HG02852 (cell line): Measurements from ENCODE around the gene MYH13.

ENCODE experiments used
- ATAC-seq: cut with Tn5 transposase; IDR thresholded peaks from one replicate; pipeline ENCODE4 v1.9.1; 2021; ENCODE audit warnings: mild to moderate bottlenecking, moderate library complexity; ENCODE audit not compliant: unreplicated experiment

The MYH13 gene

DNA sequence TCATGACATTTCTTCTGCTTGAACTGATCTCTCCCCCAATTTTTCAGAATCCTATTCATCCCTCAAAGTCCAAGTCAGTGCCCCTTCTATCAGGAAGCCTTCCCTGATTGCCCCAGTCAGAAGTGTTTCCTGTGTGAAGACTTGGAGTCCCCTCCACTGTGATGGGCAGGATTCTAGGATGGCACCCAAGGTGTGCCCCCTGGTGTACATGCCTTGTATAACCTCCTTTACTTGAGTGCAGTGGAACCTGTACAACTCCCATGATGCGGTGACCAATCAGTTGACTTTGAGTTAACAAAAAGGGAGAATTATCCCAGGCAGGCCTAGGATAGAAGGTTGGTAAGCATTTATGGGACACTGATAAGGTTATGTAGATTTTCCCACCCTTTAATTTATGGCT, 23.4 kb downstream of the MYH13 start:
- ATAC-seq = no peak

DNA sequence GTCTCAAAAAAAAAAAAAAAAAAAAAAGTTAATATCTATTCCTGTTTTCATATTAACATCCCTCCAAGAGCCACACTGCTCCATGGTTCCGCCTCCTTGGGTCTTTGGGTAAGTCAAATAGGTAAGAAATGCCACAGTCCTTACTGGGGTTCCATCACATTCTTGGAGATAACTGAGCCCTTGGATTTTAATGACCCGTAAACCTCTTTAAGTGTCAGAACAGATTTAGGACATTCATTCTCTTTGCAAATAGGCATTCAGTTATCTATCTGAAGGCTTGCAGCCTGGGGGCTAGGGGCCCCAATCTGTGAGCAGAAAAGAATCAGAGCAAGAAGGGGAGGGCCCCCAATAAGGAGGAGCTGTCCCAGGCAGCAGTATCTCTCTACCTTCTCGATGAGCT, 28.0 kb downstream of the MYH13 start:
- ATAC-seq = no peak

DNA sequence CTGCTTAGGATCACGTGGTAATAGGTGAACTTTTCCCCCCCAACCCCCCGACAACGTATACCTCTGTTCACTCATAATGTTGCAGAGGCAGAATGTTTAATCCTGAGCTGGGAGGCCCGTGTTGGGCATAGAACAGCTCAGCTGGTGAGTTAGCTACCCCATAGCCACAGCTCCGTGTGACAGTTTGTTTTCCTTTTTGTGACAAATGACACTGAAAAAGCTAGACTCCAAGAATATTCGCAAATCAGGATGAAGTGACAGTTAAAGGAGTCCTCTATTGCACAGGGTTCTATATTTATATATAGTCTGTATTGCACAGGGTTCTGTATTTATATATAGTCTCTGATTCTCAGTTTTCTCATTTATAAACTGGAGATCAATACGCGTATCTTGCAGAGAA, 33.8 kb downstream of the MYH13 start:
- ATAC-seq = no peak

DNA sequence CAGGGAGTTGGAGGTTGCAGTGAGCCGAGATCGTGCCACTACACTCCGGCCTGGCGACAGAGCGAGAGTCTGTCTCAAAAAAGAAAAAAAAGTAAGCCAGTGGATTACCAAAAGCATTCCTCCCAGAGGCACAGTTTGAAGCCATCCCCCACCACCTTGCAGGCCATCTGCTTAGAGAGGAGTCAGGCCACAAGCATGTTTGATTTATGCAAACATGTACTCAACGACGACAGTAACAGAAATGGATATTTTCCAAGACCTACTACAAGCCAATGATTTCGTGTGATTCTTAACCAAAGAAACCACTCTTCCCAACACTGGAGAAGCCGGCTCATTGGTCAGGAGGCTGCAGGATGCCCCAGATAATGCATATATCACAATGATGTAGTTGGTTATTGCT, 34.8 kb downstream of the MYH13 start:
- no peak for ATAC-seq

DNA sequence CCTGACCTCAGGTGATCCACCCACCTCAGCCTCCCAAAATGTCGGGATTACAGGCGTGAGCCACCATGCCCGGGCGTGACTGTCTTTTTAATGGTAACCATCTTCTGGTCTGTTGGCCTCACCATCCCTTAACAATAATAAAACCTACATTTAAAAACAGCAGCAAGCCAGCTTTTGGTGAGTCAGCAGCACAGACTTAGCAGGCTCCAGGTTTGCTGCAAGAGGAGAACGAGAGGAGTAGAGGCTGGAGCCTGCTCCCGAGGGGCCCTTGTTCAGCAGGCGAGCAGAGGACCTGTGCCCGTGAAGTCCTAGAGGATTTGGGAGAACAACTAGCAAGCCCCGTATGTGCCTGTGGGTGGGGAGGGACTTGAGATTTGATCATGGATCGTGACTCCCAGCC, 35.7 kb downstream of the MYH13 start:
- ATAC-seq = no peak

DNA sequence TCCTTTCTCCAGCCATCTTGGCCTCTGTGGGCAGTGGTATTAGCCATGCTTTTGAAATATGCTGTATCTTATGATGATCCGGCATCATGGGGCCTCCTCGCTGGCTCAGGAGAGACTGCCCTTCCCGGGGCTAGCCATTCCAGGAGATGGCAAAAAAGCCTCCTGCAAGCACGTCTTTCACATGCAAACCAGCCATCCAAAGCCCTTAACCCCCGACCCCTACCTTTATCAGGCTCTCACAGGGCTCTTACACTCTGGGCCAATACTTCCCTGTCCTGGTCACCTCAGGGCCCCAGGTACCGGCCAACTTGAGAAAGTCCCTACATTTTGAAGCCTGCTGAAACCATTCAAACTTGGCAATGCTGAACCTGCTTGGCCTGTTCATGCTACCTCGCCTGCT, 36.4 kb downstream of the MYH13 start:
- no peak for ATAC-seq

DNA sequence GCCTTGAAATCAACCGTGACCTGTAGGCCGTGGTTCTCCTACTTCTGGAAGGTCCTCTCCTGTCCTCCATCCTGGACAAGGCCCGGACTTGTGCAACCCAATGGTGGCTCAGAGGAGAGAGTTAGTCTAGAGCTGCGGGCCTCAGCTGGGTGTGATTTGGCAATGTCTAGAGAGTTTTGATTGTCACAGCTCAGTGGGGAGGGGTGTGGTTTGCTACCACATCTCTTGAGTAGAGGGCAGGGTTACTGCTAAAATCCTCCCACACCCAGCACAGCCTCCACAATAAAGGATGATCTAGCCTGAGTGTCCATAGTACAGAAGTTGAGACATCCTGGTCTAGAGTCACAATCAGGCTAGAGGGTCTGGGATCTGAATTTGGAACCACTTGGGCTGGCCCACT, 40.3 kb downstream of the MYH13 start:
- ATAC-seq = no peak

DNA sequence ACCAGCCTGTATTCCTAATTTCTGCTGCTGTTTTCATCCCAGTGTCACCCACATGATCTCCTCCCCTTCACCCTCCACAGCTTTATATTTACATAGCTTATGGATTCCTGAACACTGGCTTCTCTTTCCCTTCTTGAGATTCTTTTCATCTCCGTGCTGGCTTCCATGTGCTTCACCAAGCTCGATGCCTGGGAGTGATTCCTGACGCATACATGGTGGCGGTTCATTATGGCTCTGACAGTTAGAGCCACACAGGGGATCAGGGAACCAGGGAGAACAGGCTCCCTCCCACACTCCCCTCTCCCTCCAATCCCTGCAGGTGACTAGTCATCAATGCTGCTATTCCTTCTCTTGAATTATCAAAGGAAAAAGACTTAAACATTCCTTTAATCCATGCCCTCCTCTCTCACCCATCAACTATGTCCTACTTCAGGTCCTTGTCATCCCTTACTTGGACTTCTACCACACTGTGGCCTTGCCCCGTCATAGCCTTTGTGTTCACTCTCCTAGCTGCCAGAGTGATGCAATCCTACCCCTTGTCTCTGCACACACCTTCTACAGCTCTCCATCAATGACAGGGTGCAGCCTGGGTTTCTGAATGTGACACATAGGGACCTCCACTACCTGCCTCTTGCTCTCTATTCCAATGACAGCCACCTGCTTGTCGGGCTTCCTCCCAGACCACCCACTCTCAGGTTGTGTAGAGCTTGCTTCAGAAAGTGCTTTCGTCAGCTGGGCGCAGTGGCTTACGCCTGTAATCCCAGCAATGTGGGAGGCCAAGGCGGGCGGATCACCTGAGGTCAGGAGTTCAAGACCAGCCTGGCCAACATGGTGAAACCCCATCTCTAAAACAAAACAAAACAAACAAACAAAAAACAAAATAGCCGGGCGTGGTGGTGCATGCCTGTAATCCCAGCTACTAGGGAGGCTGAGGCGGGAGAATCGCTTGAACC, 43.6 kb downstream of the MYH13 start:
- no peak for ATAC-seq

DNA sequence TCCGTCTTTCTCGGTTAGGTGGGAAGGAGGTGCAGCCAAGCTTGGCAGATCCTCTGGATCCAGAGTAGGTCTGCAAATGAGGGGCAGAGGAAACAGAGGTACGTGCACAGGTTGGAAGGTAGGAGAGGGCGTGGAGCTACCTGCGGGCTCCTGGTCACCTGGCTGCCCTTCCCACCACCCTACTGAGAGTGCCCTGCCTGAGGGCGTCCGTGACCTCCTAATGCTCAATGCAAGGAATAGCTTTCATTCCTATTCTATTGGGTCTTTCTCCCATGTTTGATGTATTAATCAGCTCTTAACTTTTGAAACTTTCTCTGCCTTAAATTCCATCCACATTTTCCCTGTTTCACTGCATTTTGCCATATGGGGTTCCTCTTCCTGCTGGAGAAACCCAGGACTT, 44.6 kb downstream of the MYH13 start:
- ATAC-seq = no peak

DNA sequence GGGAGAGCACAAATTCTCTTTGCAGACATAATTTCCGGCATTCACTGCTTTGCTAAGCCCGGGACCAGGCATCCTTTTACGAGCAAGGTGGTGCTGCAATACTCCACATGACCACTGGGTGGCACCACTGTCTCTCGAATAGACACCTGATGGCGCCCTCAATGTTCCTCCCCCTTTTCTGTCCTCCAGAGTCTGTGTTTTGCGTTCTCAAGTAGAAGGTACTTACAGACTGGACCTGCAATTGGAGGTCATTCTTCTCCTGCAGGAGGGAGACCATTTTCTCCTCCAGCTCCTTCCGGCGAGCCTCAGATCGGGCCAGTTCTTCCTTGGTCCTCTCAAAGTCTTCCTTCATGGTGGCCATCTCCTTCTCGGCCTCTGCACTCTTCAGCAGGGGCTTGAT, 45.2 kb downstream of the MYH13 start:
- no peak for ATAC-seq

DNA sequence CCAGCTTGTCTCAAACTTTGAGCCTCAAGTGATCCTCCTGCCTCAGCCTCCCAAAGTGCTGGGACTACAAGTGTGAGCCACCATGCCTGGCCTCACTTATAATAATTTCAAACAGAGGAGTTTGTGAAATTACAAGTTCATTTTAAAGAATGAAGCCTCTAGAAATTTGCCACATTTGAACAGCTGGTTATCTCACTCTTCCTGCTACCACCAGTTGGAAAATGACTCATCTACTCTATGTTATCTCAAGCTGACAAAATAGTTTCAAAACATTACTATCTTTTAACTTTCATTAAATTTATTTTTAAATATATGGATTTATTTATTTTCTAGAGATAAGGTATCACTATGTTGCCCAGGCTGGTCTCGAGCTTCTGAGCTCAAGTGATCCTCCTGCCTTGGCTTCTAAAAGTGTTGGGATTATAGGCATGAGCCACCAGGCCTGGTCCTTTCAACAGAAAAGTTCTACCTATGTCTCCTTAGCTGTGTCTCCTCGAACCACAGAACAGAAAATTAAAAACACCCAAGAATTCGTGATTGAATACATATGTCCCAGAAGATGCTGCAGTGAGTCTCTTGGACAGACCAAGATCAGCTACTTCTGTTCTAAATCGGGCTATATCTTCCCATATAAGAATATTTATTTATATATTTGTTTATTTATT, 47.6 kb downstream of the MYH13 start:
- ATAC-seq = no peak

DNA sequence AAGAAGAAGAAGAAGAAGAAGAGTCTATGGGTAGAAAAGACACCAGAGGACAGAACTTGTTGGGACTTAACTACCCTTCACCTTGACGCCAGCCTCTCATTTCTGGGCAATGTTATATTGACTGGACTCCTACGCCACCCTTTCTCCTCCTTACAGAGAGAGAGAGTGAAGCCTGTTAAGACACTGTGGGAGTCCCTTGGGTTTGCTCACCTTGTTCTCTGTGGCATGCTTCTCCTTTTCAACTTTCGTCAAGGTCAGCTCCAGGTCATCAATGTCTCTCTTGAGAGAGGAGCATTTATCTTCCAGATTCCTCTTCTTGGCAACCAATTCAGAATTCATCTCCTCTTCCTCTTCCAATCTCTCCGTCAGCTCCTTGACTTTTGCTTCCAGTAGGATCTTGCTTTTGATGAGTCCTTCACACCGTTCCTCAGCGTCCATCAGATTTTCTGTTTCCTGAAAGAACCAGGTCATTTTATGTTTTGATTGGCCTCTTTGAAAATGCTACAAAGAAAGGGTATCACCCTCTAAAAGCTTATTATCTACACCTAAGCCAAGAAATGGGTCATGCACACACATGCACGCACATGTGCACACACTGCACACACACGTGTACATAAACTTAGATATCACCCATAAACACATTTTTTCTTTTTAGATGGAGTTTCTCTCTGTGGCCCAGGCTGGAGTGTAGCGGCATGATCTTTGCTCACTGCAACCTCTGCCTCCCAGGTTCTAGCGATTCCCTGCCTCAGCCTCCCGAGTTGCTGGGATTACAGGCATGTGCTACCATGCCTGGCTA, 48.8 kb downstream of the MYH13 start:
- no peak for ATAC-seq

DNA sequence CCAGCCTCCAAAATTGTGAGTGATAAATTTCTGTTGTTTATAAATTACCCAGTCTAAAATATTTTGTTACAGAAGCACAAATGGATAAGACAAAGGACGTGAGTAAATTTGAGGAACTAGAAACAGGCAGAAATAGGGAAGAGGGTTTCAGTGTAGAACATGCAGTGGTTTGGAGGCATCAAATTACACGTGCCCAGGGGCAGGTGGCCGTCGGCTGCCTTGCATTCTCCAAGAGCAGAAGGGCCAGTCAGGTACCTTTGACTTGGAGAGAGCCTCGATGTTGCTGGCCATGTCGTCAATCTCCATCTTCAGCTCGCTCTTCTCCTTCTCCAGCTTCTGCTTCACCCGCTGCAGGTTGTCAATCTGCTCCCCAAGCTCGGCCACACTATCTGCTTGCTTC, 54.3 kb downstream of the MYH13 start:
- no peak for ATAC-seq

DNA sequence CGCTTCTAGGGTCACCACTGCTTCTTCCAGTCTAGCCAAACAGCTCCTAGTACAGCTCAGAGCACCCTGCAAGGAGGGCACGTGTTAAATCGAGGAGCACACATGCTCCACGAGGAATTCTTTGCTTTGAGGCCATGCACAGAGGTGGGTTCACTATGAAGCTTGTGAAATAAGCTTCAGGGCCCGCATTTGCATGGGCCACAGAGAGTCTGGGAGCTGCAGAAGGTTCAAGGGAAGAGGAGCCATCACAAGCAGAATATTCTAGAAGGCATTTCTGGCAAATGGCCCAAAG, 55.3 kb downstream of the MYH13 start:
- no peak for ATAC-seq

DNA sequence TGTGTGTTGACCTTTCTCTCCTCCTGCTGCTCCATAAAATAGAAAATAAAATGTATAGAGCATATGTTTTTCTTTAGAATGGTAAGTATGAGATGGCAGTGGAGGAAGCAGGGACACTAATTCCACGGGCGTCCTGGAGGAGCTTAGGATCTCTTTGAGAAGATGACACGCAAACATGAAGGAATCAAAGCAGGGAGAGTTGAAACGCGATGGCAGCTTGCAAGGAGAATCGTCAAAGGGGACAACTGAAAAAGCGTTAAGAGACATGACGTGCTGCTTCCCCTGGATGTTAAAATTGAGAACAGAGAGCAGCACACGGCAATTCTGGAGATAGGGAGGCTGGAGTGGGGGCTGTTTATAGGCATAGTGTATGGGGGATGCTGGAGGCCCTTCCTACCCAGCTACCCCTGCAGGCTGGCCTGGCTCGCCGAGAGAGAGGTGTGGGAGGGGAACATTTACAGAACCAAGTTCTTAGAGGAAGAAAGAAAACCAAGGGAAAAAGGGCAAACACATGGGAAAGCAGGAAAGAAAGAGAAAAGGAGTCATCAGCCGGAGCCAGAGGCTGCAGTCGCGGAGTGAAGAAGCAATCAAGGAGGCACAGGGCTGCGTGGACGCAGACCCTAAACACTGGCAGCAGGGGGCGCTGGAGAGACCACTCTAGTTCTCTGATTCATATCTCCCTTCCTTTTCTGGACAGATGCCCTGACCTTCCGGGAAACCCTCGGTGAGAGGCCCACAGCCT, 55.8 kb downstream of the MYH13 start:
- peak; percentile 54 for ATAC-seq

DNA sequence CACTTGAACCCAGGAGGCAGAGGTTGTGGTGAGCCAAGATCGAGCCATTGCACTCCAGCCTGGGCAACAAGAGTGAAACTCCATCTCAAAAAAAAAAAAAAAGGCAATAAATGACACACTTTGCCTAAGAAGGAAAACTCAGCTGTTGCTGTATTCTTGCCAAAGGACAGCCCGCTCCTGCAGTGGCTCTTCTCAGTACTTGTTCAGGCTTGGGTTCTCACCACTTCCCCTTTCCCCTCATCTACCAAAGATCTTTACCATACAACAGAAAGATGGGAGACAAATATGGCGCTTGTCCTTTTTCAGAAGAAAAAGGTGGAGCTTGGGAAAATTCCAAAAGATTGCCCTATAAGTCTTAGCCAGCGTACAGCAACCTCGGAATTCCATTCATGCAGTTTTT, 58.5 kb downstream of the MYH13 start:
- ATAC-seq = no peak

DNA sequence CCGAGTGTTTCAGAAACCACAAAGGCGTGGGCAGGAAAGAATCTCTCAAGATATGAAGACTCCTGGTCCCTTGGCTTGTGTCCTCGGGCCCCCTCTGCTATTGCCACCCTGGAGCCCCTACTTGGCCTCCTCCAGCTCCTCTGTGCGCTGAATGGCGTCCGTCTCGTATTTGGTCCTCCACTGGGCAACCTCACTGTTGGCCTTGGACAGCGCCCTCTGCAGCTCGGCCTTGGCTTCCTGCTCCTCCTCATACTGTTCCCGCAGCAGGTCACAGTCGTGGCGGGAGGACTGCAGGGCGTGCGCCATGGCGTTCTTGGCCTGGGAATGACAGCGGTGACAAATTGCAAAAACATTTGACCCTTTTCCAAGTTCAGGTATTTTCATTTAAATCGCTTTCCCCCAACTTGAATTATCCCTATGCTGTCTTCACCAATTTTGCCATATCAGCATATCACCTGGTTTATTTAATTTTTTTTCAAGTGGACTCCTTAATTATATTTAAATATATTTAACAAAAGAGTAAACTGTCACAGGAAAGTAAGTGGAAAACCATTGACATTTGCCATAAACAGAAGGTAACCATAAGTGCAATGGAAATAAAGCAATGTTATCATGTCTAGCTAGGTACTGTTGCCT, 59.7 kb downstream of the MYH13 start:
- no peak for ATAC-seq

DNA sequence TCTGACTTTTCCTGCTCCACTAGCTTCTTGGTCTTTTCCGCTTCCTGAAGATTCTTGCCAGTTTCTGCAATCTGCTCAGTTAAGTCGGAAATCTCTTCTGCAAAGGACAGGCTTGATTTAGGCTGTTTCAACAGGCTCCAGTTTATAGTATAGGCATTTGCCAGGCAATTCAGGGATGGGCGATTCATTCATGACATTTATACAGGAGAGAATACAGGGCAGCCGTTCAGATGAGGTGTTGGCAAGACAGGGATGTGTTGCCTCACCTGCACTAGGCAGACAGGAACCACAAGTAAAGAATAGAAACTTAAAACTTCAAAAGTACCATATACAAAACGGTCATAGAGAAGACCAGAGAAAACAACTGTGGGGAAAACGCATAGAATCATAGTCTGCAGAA, 61.7 kb downstream of the MYH13 start:
- no peak for ATAC-seq

DNA sequence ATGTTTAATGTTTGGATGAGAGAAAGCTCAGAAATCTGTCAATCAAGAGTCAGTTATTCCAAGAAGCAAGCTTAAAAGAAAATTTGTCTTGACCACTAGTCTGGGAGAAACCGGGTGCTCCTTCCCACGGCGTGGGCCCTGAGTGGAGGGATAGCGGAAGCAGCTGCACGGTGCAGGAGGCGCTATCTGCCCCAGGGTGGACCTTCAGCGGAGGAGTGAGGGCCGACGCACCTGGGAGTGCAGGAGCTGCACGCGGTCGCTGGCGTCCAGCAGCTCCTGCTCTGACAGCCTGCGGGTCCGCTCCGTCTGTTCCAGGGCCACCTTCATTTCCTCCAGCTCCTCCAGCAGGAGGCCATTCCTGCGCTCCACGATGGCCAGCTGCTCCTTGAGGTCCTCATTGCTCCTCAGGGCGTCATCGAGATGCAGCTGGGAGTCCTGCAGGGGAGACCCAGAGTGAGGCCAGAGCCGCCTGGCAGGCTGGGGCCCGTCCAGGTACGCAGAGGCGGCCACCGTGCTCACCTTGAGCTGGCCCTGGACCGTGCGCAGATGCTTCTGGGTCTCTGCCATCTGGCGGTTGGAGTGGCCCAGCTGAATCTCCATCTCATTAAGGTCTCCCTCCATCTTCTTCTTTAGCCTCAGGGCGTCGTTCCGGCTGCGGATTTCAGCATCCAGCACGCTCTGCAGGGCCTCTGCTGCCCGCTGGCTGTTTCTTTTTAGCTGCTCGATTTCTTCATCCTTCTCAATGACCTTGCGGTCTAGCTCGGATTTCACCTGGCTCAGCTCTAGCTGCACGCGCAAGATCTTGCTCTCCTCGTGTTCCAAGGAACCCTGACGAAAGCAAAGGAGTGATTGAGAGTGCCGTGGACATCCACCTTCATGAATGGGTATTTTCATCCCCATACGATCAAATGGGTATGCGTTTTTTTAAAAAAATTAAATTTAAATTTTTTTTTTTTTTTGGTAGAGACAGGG, 63.5 kb downstream of the MYH13 start:
- no peak for ATAC-seq

DNA sequence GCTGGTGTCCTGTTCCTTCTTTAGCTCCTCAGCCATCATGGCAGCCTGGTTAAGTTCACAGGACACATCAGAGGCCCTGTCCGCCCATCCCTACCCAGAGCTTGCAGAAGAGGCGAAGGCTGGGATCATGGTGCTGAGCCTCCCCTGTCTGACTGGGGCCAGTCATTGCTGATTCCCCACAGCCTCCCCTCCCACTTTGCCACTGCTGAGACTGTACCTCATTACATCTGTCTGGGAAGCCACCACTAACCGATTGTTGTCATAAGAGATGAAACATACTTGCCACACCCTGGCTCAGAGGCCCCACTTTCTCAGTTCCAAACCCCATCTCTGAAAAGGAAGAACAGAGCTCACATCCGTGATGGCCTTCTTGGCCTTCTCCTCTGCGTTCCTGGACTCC, 66.2 kb downstream of the MYH13 start:
- no peak for ATAC-seq
